Right ventricle myocardium inferior (tissue), 1 donor: ENCODE data around the gene SFT2D3. TPM values are rescaled to one million over a fixed set of nuclear protein-coding genes. Genes with fewer than 3 reads are reported as not detected.

Experiments used
- ATAC-seq: fragments of 200-7000 bp; cut with Tn5 transposase; one replicate; pipeline ENCODE4 v1.9.1; 2020; ENCODE audit warnings: mild to moderate bottlenecking, moderate library complexity
- DNase-seq: peaks from one replicate; pipeline ENCODE4 v3.0.0; 2021; ENCODE audit errors: missing footprints
- intact Hi-C: fragments of 100-400 bp; cut with DNase I; formaldehyde crosslinking; loops from one replicate; pipeline ENCODE4 v1.11.0; 2022
- total RNA-seq: library from RNA; stranded (reverse); fragmentation: NEBNext Ultra II Directional; extraction: Animal tissue kit (Norgen Biotek cat#: 25700); gene quantifications from one replicate; pipeline ENCODE4 v1.2.1, GENCODE V29; 2021
- donor health status: DM: no; HTN: yes; CAD: no; lungs with severe emphysema.

SFT2D3 gene
- total RNA-seq, 1 donor from 2014 or later: 3.1 TPM

DNA sequence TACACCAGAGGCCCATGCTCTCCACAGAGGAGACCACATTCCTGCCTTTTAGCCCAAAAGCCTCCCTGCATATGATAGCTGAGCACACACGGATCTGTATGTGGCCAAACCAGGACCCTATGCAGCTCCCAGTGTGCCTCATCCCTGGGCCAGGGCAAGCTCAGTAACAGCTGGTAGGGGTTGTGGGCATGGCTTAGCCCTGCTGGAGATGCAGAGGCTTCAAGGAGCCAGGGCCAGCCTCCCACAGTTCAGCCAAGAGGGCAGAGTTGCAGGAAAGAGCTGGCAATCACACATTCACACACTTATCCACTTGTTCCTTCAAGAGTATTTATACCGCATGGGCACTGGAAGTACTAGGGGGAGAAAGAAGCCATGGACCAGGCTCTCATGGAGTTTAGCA lies 24.4 kb upstream of the SFT2D3 start:
- intact Hi-C loops: loop anchor here (2.0 to 10.0 kb wide), 2 partner anchors 24 to 152 kb away; partner anchors contain the start of genes IWS1 and SFT2D3
- ATAC-seq (peak; percentile 50), DNase-seq (no peak)

DNA sequence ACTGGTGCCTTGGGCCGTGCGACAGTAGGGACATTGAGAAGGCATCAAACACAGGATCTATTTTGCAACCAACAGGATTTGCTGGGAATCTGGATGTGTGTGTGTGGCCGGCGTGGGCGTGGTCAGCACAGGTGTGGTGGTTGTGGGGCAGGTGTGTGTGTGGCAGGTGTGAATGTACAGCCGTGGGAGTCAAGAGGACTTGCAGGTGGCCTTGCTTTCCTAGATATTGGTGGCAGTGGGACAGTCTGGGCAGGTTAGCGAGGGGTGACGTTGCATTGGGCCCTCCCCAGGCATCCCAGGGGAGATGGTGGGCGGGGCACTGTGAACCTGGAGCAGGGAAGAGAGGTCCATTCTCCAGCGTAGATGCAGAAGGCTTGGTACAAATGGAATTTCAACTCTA lies 22.8 kb upstream of the SFT2D3 start:
- no peak for ATAC-seq
- intact Hi-C loops: loop anchor here (10.0 kb wide), 1 partner anchor 154 kb away; the partner anchor contains the start of gene IWS1
- DNase-seq: no peak

DNA sequence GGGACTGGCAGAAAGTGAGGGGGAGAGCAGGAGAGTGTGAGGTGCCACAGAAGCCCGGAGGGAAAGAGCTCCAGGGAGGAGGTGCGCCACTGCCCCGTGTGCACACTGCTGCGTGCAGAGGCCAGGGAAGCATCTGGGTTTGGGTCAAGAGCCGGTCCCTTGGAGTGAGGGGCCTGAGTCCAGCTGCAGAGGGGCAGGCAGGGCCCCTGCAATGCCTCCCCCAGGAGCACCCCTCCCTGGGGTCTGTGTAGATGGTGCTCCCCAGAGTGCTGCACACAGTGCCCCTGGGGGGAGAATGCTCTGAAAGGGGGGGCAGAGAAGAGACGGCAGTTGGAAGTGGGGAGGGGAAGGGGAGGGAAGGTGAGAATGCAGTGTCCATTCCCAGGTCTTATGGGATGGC lies 22.3 kb upstream of the SFT2D3 start:
- ATAC-seq: no peak
- intact Hi-C loops: loop anchor here (10.0 kb wide), 1 partner anchor 154 kb away; the partner anchor contains the start of gene IWS1
- no peak for DNase-seq

GRCh38 chr2:127679680-127680361 lies 21.5 kb upstream of the SFT2D3 start:
- no peak for DNase-seq
- ATAC-seq: no peak
- intact Hi-C loops: loop anchor here (10.0 kb wide), 1 partner anchor 155 kb away; the partner anchor contains the start of gene IWS1

- no peak for ATAC-seq
- DNase-seq: no peak
- intact Hi-C loops: no loop called here
Measured at GRCh38 chr2:127680706-127681287, 20.5 kb upstream of the SFT2D3 start.

- ATAC-seq (peak; percentile 14), DNase-seq (no peak)
- intact Hi-C loops: no loop called here
Measured at GRCh38 chr2:127681288-127681804, 20.0 kb upstream of the SFT2D3 start.

- DNase-seq (no peak), ATAC-seq (no peak)
- intact Hi-C loops: loop anchor here (1.0 kb wide), 1 partner anchor 91 kb away; no protein-coding TSS in a partner anchor
Measured at GRCh38 chr2:127681976-127682857, 19.1 kb upstream of the SFT2D3 start.

DNA sequence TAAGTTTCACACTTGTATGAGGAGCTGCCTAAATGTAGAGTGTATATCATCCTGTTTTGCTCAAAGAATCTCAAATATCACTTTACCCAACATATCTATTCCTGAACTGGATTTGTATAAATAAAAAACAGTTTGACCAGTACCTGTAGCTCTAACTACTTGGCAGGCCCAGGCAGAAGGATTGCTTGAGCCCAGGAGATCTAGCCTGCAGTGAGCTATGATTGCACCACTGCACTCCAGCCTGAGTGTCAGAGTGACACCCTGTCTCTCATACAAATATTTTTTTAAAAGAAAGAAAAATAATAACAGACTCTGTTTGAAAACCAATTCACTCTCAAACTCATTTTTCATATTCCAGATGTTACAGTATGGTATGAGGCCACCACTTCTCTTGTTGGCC lies 18.2 kb upstream of the SFT2D3 start:
- intact Hi-C loops: no loop called here
- no peak for DNase-seq
- no peak for ATAC-seq

DNA sequence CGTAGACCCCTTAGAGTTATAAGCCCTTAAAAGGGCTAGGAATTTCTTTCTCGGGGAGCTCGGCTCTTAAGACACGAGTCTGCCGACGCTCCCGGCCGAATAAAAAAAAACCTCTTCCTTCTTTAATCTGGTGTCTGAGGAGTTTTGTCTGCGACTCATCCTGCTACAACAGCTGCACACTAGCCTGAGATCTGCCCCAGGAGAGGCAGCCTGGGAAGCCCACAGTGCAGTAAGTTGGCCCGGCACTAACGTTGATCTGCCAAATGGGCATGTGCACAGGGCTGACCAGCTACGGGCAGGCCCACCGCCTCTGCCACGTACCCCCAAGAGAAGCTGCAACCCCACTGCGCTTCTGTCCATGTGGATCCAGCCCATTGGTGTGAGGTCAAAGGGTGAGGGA lies 17.5 kb upstream of the SFT2D3 start:
- ATAC-seq: no peak
- intact Hi-C loops: no loop called here
- DNase-seq: no peak

DNA sequence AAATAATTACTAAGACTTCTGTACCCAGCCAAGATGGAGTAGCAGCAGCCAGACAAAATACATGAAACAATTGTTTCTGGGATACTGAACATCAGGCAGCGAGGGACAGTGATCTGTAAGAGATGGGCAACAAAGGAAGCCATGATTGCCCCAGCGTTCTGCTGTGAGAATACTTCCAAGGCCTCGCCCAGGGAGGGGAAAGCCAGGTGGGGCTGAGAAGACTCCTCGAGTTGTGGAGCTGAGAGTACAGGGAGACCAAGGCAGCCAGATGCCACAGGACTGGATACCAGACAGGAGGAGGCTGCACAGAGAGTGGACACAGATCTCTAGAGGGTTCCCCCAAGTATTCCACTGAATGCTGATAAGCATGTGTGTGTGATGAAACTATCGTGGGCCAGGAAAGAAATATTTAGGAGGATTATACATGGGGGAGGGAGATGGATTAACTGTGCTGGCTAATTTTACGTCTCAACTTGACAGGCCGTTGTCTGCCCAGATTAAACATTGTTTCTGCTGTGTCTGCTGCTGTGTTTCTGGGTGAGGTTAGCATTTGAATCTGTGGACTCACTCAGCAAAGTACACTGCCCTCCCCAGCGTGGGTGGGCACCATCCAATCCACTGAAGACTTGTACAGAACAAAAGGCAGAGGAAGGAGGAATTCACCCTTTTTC lies 15.8 kb upstream of the SFT2D3 start:
- intact Hi-C loops: no loop called here
- ATAC-seq (no peak), DNase-seq (no peak)

- no peak for DNase-seq
- intact Hi-C loops: no loop called here
- ATAC-seq: no peak
Measured at GRCh38 chr2:127688405-127688804, 12.9 kb upstream of the SFT2D3 start.

GRCh38 chr2:127690696-127691095 lies 10.6 kb upstream of the SFT2D3 start:
- DNase-seq (no peak), ATAC-seq (no peak)
- intact Hi-C loops: no loop called here

GRCh38 chr2:127694986-127695385 lies 6.3 kb upstream of the SFT2D3 start:
- intact Hi-C loops: no loop called here
- ATAC-seq (peak; percentile 34), DNase-seq (no peak)

- DNase-seq (no peak), ATAC-seq (peak; percentile 56)
- intact Hi-C loops: no loop called here
Measured at GRCh38 chr2:127695491-127696472, 5.5 kb upstream of the SFT2D3 start.

- no peak for ATAC-seq
- intact Hi-C loops: no loop called here
- DNase-seq: no peak
Measured at GRCh38 chr2:127697482-127698180, 3.7 kb upstream of the SFT2D3 start.

GRCh38 chr2:127698553-127699355 lies 2.5 kb upstream of the SFT2D3 start:
- ATAC-seq (no peak), DNase-seq (no peak)
- intact Hi-C loops: no loop called here
